HEK293 (cell line): ENCODE data around the gene GLO1.

ENCODE experiments used
- BCL11A ChIP-seq: fragments of 450-650 bp; formaldehyde crosslinking; IDR thresholded peaks from 2 replicates; pipeline ENCODE4 v1.5.1; 2016; ENCODE audit warnings: low read depth, missing biosample characterization, missing genetic modification characterization
- INSM2 ChIP-seq: fragments of 450-650 bp; formaldehyde crosslinking; IDR thresholded peaks from 2 replicates; pipeline ENCODE4 v1.5.1; 2016; ENCODE audit warnings: missing biosample characterization, missing genetic modification characterization
- MZF1 ChIP-seq: fragments of 450-650 bp; formaldehyde crosslinking; IDR thresholded peaks from 2 replicates; pipeline ENCODE4 v1.5.1; 2017; ENCODE audit warnings: missing biosample characterization, missing genetic modification characterization, borderline replicate concordance
- PRDM4 ChIP-seq: fragments of 450-650 bp; formaldehyde crosslinking; IDR thresholded peaks from 2 replicates; pipeline ENCODE4 v1.5.1; 2017; ENCODE audit warnings: missing biosample characterization, missing genetic modification characterization
- SETDB1 ChIP-seq: IDR thresholded peaks from one replicate; pipeline ENCODE4 v1.6.1; 2017; ENCODE audit warnings: mild to moderate bottlenecking, low read length, moderate library complexity, mixed read lengths; ENCODE audit not compliant: insufficient read length
- SP7 ChIP-seq: fragments of 450-650 bp; formaldehyde crosslinking; IDR thresholded peaks from 2 replicates; pipeline ENCODE4 v1.5.1; 2016; ENCODE audit warnings: missing biosample characterization, missing genetic modification characterization
- YY1 ChIP-seq: fragments of 450-650 bp; formaldehyde crosslinking; IDR thresholded peaks from 2 replicates; pipeline ENCODE4 v1.5.1; 2018; ENCODE audit warnings: missing biosample characterization, missing genetic modification characterization
- ZBTB11 ChIP-seq: fragments of 450-650 bp; formaldehyde crosslinking; conservative IDR thresholded peaks from 2 replicates; pipeline ENCODE4 v1.5.1; 2016; ENCODE audit warnings: low read depth, missing biosample characterization, missing genetic modification characterization
- ZBTB17 ChIP-seq: fragments of 450-650 bp; formaldehyde crosslinking; IDR thresholded peaks from 2 replicates; pipeline ENCODE4 v1.5.1; 2016; ENCODE audit warnings: missing biosample characterization, missing genetic modification characterization
- ZFP41 ChIP-seq: fragments of 450-650 bp; formaldehyde crosslinking; IDR thresholded peaks from 2 replicates; pipeline ENCODE4 v1.5.1; 2016; ENCODE audit warnings: missing biosample characterization, missing genetic modification characterization, borderline replicate concordance
- ZNF157 ChIP-seq: fragments of 450-650 bp; formaldehyde crosslinking; IDR thresholded peaks from 2 replicates; pipeline ENCODE4 v1.5.1; 2016; ENCODE audit warnings: missing biosample characterization, missing genetic modification characterization
- ZNF174 ChIP-seq: fragments of 450-650 bp; formaldehyde crosslinking; IDR thresholded peaks from 2 replicates; pipeline ENCODE4 v1.5.0; 2017; ENCODE audit warnings: missing biosample characterization, mild to moderate bottlenecking, missing genetic modification characterization
- ZNF184 ChIP-seq: fragments of 450-650 bp; IDR thresholded peaks from 2 replicates; pipeline ENCODE4 v1.5.1; 2018; ENCODE audit warnings: missing biosample characterization, mild to moderate bottlenecking, missing genetic modification characterization
- ZNF214 ChIP-seq: fragments of 450-650 bp; formaldehyde crosslinking; IDR thresholded peaks from 2 replicates; pipeline ENCODE4 v1.5.1; 2017; ENCODE audit warnings: missing biosample characterization, mild to moderate bottlenecking, missing genetic modification characterization, borderline replicate concordance
- ZNF223 ChIP-seq: fragments of 450-650 bp; formaldehyde crosslinking; IDR thresholded peaks from 2 replicates; pipeline ENCODE4 v1.5.1; 2016; ENCODE audit warnings: missing biosample characterization, missing genetic modification characterization
- ZNF24 ChIP-seq: fragments of 450-650 bp; formaldehyde crosslinking; IDR thresholded peaks from 2 replicates; pipeline ENCODE4 v1.5.1; 2016; ENCODE audit warnings: missing biosample characterization, missing genetic modification characterization
- ZNF341 ChIP-seq: fragments of 450-650 bp; formaldehyde crosslinking; IDR thresholded peaks from 2 replicates; pipeline ENCODE4; 2016; ENCODE audit warnings: low read depth, missing biosample characterization, missing genetic modification characterization
- ZNF350 ChIP-seq: fragments of 450-650 bp; formaldehyde crosslinking; IDR thresholded peaks from 2 replicates; pipeline ENCODE4 v1.5.0; 2017; ENCODE audit warnings: missing biosample characterization, mild to moderate bottlenecking, missing genetic modification characterization
- ZNF416 ChIP-seq: fragments of 450-650 bp; formaldehyde crosslinking; IDR thresholded peaks from 2 replicates; pipeline ENCODE4 v1.5.1; 2016; ENCODE audit warnings: missing biosample characterization, missing genetic modification characterization
- ZNF433 ChIP-seq: fragments of 450-650 bp; formaldehyde crosslinking; IDR thresholded peaks from 2 replicates; pipeline ENCODE4 v1.5.1; 2016; ENCODE audit warnings: missing biosample characterization, missing genetic modification characterization, low read depth
- ZNF449 ChIP-seq: fragments of 450-650 bp; formaldehyde crosslinking; IDR thresholded peaks from 2 replicates; pipeline ENCODE4 v1.5.1; 2017; ENCODE audit warnings: missing biosample characterization, mild to moderate bottlenecking, missing genetic modification characterization, moderate library complexity
- ZNF473 ChIP-seq: fragments of 450-650 bp; formaldehyde crosslinking; IDR thresholded peaks from 2 replicates; pipeline ENCODE4 v1.5.1; 2017; ENCODE audit warnings: missing biosample characterization, missing genetic modification characterization
- ZNF558 ChIP-seq: fragments of 450-650 bp; formaldehyde crosslinking; IDR thresholded peaks from 2 replicates; pipeline ENCODE4 v1.5.1; 2016; ENCODE audit warnings: missing biosample characterization, missing genetic modification characterization
- ZNF621 ChIP-seq: fragments of 450-650 bp; formaldehyde crosslinking; IDR thresholded peaks from 2 replicates; pipeline ENCODE4 v1.5.1; 2017; ENCODE audit warnings: missing biosample characterization, missing genetic modification characterization
- ZNF670 ChIP-seq: fragments of 450-650 bp; formaldehyde crosslinking; IDR thresholded peaks from 2 replicates; pipeline ENCODE4 v1.5.1; 2016; ENCODE audit warnings: missing biosample characterization, missing genetic modification characterization, low read depth
- ZNF701 ChIP-seq: fragments of 450-650 bp; formaldehyde crosslinking; IDR thresholded peaks from 2 replicates; pipeline ENCODE4 v1.5.1; 2016; ENCODE audit warnings: missing biosample characterization, missing genetic modification characterization
- ZNF707 ChIP-seq: fragments of 450-650 bp; formaldehyde crosslinking; IDR thresholded peaks from 2 replicates; pipeline ENCODE4 v1.5.1; 2016; ENCODE audit warnings: missing biosample characterization, missing genetic modification characterization
- ZNF776 ChIP-seq: fragments of 450-650 bp; formaldehyde crosslinking; IDR thresholded peaks from 2 replicates; pipeline ENCODE4 v1.5.0; 2017; ENCODE audit warnings: missing biosample characterization, missing genetic modification characterization, borderline replicate concordance
- ZNF792 ChIP-seq: fragments of 450-650 bp; formaldehyde crosslinking; IDR thresholded peaks from 2 replicates; pipeline ENCODE4 v1.5.1; 2016; ENCODE audit warnings: missing biosample characterization, missing genetic modification characterization
- ZSCAN23 ChIP-seq: fragments of 450-650 bp; formaldehyde crosslinking; IDR thresholded peaks from 2 replicates; pipeline ENCODE4 v1.5.1; 2016; ENCODE audit warnings: missing biosample characterization, missing genetic modification characterization
- ZSCAN4 ChIP-seq: fragments of 450-650 bp; formaldehyde crosslinking; IDR thresholded peaks from 2 replicates; pipeline ENCODE4 v1.5.1; 2017; ENCODE audit warnings: missing biosample characterization, missing genetic modification characterization
- ZXDB ChIP-seq: fragments of 450-650 bp; formaldehyde crosslinking; IDR thresholded peaks from 2 replicates; pipeline ENCODE4 v1.5.1; 2016; ENCODE audit warnings: missing biosample characterization, missing genetic modification characterization

GLO1 gene

GRCh38 chr6:38640216-38640909, 62.6 kb downstream of the GLO1 start (continued):
- no peak for TF ChIP-seq ZNF184 (tag by site-specific recombination)
- peak; percentile 48; the same call in 1 of the 2 replicates for TF ChIP-seq SP7
- TF ChIP-seq PRDM4 (tag by site-specific recombination), result no peak
- no peak for TF ChIP-seq ZNF670 (tag by site-specific recombination)
- TF ChIP-seq ZFP41 (tag by site-specific recombination), result no peak
- TF ChIP-seq ZNF157 (tag by site-specific recombination), result no peak
- no peak for TF ChIP-seq ZNF416
- no peak for TF ChIP-seq ZNF776 (tag by site-specific recombination)
- no peak for TF ChIP-seq ZNF792 (tag by site-specific recombination)
- no peak for TF ChIP-seq ZNF350
- TF ChIP-seq ZNF24 (tag by site-specific recombination), result 0 out of 2 replicates have a peak, but pooled peaks have one; percentile 50
- TF ChIP-seq ZXDB (tag by site-specific recombination), result no peak
- no peak for TF ChIP-seq ZSCAN23 (tag by site-specific recombination)
- no peak for TF ChIP-seq ZNF473 (tag by site-specific recombination)
- no peak for TF ChIP-seq ZNF558
- no peak for TF ChIP-seq MZF1
- no peak for TF ChIP-seq ZNF707 (tag by site-specific recombination)
- TF ChIP-seq INSM2 (tag by site-specific recombination), result no peak
- no peak for TF ChIP-seq ZNF214 (tag by site-specific recombination)
- TF ChIP-seq ZNF449 (tag by site-specific recombination), result no peak
- no peak for TF ChIP-seq SETDB1
- no peak for TF ChIP-seq ZNF701
- peak; percentile 59; the same call in 1 of the 2 replicates for TF ChIP-seq BCL11A
- TF ChIP-seq ZNF433 (tag by site-specific recombination), result no peak
- no peak for TF ChIP-seq YY1
- TF ChIP-seq ZSCAN4, result no peak
- TF ChIP-seq ZBTB17 (tag by site-specific recombination), result peak; percentile 43
- no peak for TF ChIP-seq ZNF174 (tag by site-specific recombination)
- no peak for TF ChIP-seq ZNF223 (tag by site-specific recombination)
- no peak for TF ChIP-seq ZNF341 (tag by site-specific recombination)
- TF ChIP-seq ZNF621, result no peak
- no peak for TF ChIP-seq ZBTB11
